ENCODE data around the gene TRIM67.

TRIM67 gene

GRCh38 chr1:231183639-231184590 lies 22.1 kb downstream of the TRIM67 start:
- DNase-seq (ENCODE audit: insufficient read length, low spot score) = no peak
- TF ChIP-seq SPI1 (IDR thresholded peaks at IDR 0.05; ENCODE audit: low read depth, low read length) (no peak), PAX5 (IDR thresholded peaks at IDR 0.05; ENCODE audit: insufficient read depth, low read length, severe bottlenecking) (no peak), POU2F2 (IDR thresholded peaks at IDR 0.05; ENCODE audit: low read depth, low read length) (no peak), POLR2AphosphoS5 (IDR thresholded peaks at IDR 0.05; ENCODE audit: low read depth, low read length) (no peak), TAF1 (IDR thresholded peaks at IDR 0.05; ENCODE audit: low read depth, low read length) (no peak), POLR2A (IDR thresholded peaks at IDR 0.05; ENCODE audit: low read depth, low read length) (no peak)
- no peak for FAIRE-seq

DNA sequence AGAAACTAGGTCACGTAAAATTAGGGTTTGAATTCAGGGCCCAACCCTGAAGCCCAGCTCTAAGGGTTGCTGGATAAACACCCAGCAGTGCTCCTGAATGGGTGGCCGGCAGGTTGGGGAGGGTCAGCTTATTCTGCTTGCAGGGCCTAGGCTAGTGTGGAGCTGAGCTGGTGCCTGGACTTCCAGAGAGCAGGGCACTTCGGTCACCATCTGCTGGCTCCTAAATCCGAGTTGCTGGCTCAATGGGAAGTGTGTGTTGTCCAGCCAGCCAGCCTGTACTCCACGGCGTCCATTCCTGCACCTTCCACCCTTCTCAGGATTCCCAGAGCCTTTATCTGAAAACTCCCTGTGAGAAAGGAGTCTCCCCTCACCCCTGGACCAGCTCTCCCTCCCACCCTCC lies 23.0 kb downstream of the TRIM67 start:
- FAIRE-seq (no peak), DNase-seq (ENCODE audit: insufficient read length, low spot score) (no peak)
- TF ChIP-seq PAX5 (IDR thresholded peaks at IDR 0.05; ENCODE audit: insufficient read depth, low read length, severe bottlenecking) (no peak), SPI1 (IDR thresholded peaks at IDR 0.05; ENCODE audit: low read depth, low read length) (no peak), POLR2AphosphoS5 (IDR thresholded peaks at IDR 0.05; ENCODE audit: low read depth, low read length) (no peak), TAF1 (IDR thresholded peaks at IDR 0.05; ENCODE audit: low read depth, low read length) (no peak), POLR2A (IDR thresholded peaks at IDR 0.05; ENCODE audit: low read depth, low read length) (no peak), POU2F2 (IDR thresholded peaks at IDR 0.05; ENCODE audit: low read depth, low read length) (no peak)

GRCh38 chr1:231185391-231185790 lies 23.5 kb downstream of the TRIM67 start:
- DNase-seq (ENCODE audit: insufficient read length, low spot score) = no peak
- FAIRE-seq = no peak
- no peak for TF ChIP-seq POLR2AphosphoS5 (IDR thresholded peaks at IDR 0.05; ENCODE audit: low read depth, low read length)
- no peak for TF ChIP-seq POLR2A (IDR thresholded peaks at IDR 0.05; ENCODE audit: low read depth, low read length)
- TF ChIP-seq POU2F2 (IDR thresholded peaks at IDR 0.05; ENCODE audit: low read depth, low read length) = no peak
- TF ChIP-seq PAX5 (IDR thresholded peaks at IDR 0.05; ENCODE audit: insufficient read depth, low read length, severe bottlenecking) = no peak
- no peak for TF ChIP-seq TAF1 (IDR thresholded peaks at IDR 0.05; ENCODE audit: low read depth, low read length)
- no peak for TF ChIP-seq SPI1 (IDR thresholded peaks at IDR 0.05; ENCODE audit: low read depth, low read length)

- no peak for FAIRE-seq
- DNase-seq (ENCODE audit: insufficient read length, low spot score) = no peak
These were observed 24.7 kb downstream of the TRIM67 start for GRCh38 chr1:231186356-231187115.

DNA sequence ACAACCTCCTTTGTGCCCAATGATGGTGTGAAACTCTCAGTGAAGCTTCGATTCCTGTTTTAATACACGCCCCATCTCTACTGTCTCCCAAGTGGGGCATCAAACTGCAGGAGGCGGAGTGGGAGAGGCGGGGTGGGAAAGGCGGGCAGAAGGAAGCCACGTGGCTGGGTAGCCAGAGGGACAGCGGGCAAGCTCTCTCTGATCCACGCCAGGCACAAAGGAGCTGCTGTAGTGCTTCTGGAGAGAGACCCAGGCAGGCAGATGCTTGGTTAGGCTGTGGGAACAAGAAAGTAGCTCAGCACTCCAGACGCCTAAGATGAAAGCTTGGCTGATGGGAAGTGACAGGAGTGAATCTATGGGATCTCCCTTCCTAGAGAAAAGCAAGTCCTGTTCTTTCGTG lies 25.7 kb downstream of the TRIM67 start:
- FAIRE-seq (no peak), DNase-seq (ENCODE audit: insufficient read length, low spot score) (no peak)
- TF ChIP-seq POLR2AphosphoS5 (IDR thresholded peaks at IDR 0.05; ENCODE audit: low read depth, low read length) (no peak), PAX5 (IDR thresholded peaks at IDR 0.05; ENCODE audit: insufficient read depth, low read length, severe bottlenecking) (no peak), POLR2A (IDR thresholded peaks at IDR 0.05; ENCODE audit: low read depth, low read length) (no peak), SPI1 (IDR thresholded peaks at IDR 0.05; ENCODE audit: low read depth, low read length) (no peak), TAF1 (IDR thresholded peaks at IDR 0.05; ENCODE audit: low read depth, low read length) (no peak), POU2F2 (IDR thresholded peaks at IDR 0.05; ENCODE audit: low read depth, low read length) (no peak)

More at GRCh38 chr1:231186356-231187115, 24.7 kb downstream of the TRIM67 start:
- no peak for TF ChIP-seq PAX5 (IDR thresholded peaks at IDR 0.05; ENCODE audit: insufficient read depth, low read length, severe bottlenecking)
- no peak for TF ChIP-seq POLR2AphosphoS5 (IDR thresholded peaks at IDR 0.05; ENCODE audit: low read depth, low read length)
- TF ChIP-seq POU2F2 (IDR thresholded peaks at IDR 0.05; ENCODE audit: low read depth, low read length) = no peak
- TF ChIP-seq POLR2A (IDR thresholded peaks at IDR 0.05; ENCODE audit: low read depth, low read length) = no peak
- no peak for TF ChIP-seq SPI1 (IDR thresholded peaks at IDR 0.05; ENCODE audit: low read depth, low read length)
- TF ChIP-seq TAF1 (IDR thresholded peaks at IDR 0.05; ENCODE audit: low read depth, low read length) = no peak

DNA sequence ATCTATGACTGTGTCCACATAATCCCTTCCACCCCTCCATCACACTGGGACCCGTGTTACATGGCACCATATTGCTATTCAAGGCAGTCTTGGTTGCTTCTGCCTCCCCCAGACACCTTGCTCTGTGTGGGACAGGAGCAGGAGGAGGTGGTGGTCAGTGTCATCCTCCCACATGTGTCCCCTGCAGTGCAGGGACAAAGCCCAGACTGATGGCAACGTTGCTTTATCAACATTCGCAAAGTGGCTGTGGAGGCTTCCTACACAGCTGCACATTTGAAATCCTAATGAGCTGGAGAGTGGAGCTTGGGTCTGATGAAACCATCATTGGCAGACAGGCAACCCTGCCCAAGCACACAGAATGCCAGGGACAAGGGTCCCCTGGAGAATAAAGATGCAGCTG lies 26.2 kb downstream of the TRIM67 start:
- TF ChIP-seq PAX5 (IDR thresholded peaks at IDR 0.05; ENCODE audit: insufficient read depth, low read length, severe bottlenecking) (no peak), SPI1 (IDR thresholded peaks at IDR 0.05; ENCODE audit: low read depth, low read length) (no peak)
- FAIRE-seq (no peak), DNase-seq (ENCODE audit: insufficient read length, low spot score) (no peak)

DNA sequence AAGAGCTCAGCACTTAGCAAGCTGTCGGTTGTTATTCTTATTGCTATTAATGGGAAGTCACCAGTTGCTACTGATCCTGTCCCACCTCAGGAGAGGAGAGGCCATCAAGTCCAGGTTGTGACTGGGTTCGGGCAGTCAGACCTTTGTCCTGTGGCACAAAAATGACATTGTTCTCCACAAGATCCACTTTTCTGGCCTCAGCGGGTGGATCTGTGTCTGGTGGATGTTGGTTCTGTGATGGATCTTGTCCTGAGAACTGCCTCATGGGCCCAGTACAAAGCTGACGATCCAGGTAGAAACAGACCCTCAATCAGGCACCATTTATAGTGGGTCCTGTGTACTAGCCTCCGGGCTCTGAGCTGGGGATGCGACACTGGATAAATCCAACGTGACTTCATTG lies 26.9 kb downstream of the TRIM67 start:
- no peak for FAIRE-seq
- no peak for TF ChIP-seq SPI1 (IDR thresholded peaks at IDR 0.05; ENCODE audit: low read depth, low read length)
- no peak for TF ChIP-seq TAF1 (IDR thresholded peaks at IDR 0.05; ENCODE audit: low read depth, low read length)
- no peak for TF ChIP-seq POLR2AphosphoS5 (IDR thresholded peaks at IDR 0.05; ENCODE audit: low read depth, low read length)
- no peak for TF ChIP-seq POLR2A (IDR thresholded peaks at IDR 0.05; ENCODE audit: low read depth, low read length)
- TF ChIP-seq POU2F2 (IDR thresholded peaks at IDR 0.05; ENCODE audit: low read depth, low read length) = no peak
- TF ChIP-seq PAX5 (IDR thresholded peaks at IDR 0.05; ENCODE audit: insufficient read depth, low read length, severe bottlenecking) = no peak
- no peak for DNase-seq (ENCODE audit: insufficient read length, low spot score)

DNA sequence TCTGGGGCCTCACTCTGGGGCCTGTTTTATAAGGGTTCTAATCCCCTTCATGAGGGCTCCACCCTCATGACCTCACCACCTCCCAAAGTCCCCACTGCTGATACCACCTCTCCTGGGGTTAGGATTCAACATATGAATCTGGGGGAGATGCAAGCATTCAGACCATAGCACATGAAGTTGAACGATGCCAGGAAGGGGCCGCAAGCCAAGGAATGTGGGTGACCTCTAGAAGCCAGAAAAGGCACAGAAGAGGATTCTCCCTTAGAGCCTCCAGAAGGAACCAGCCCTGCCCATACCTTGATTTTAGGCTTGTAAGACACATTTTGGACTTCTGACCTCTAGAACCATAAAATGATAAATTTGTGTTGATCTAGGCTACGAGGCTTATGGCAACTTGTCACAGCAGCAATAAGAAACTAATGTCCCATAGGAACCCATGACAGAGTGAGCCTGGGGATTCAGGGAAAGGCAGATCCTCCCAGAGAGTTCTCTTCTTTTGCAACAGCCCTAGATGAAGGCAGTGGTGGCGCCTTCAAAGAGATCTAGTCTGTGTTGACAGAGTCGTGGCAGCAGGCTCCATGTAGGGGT lies 27.9 kb downstream of the TRIM67 start:
- DNase-seq (ENCODE audit: insufficient read length, low spot score) (no peak), FAIRE-seq (no peak)
- TF ChIP-seq POLR2AphosphoS5 (IDR thresholded peaks at IDR 0.05; ENCODE audit: low read depth, low read length) (no peak), POLR2A (IDR thresholded peaks at IDR 0.05; ENCODE audit: low read depth, low read length) (no peak), SPI1 (IDR thresholded peaks at IDR 0.05; ENCODE audit: low read depth, low read length) (no peak)

- TF ChIP-seq POLR2A (IDR thresholded peaks at IDR 0.05; ENCODE audit: low read depth, low read length) (no peak), POU2F2 (IDR thresholded peaks at IDR 0.05; ENCODE audit: low read depth, low read length) (no peak), SPI1 (IDR thresholded peaks at IDR 0.05; ENCODE audit: low read depth, low read length) (no peak), PAX5 (IDR thresholded peaks at IDR 0.05; ENCODE audit: insufficient read depth, low read length, severe bottlenecking) (no peak), TAF1 (IDR thresholded peaks at IDR 0.05; ENCODE audit: low read depth, low read length) (no peak), POLR2AphosphoS5 (IDR thresholded peaks at IDR 0.05; ENCODE audit: low read depth, low read length) (no peak)
- DNase-seq (ENCODE audit: insufficient read length, low spot score) = no peak
- FAIRE-seq = no peak
These were observed 28.6 kb downstream of the TRIM67 start for GRCh38 chr1:231190456-231190855.
